ENCODE data around the gene SCGB1C1.

SCGB1C1 gene

GRCh38 chr11:203945-204586 is 11.2 kb downstream of the SCGB1C1 start:
- intact Hi-C loops (cut with DNase I), result no loop called here
- peak in 3 of 10 donors; percentile 5 to 29 (median 28) for DNase-seq

GRCh38 chr11:204587-205109 is 11.8 kb downstream of the SCGB1C1 start:
- intact Hi-C loops (cut with DNase I), result no loop called here
- DNase-seq, result peak in 2 of 10 donors; percentile 61 to 62

GRCh38 chr11:205221-206001 is 12.5 kb downstream of the SCGB1C1 start:
- intact Hi-C loops (cut with DNase I), result loop anchor here (2.0 kb wide), 1 partner anchor 31 kb away; the partner anchor contains the start of genes PSMD13 and SIRT3
- peak in 2 of 10 donors; percentile 48 to 64 for DNase-seq

- peak in 3 of 10 donors; percentile 4 to 33 (median 14) for DNase-seq
- intact Hi-C loops (cut with DNase I), result loop anchor here (2.0 kb wide), 1 partner anchor 31 kb away; the partner anchor contains the start of genes PSMD13 and SIRT3
Measured at GRCh38 chr11:206002-206384, 13.1 kb downstream of the SCGB1C1 start.

GRCh38 chr11:206526-207207 is 13.8 kb downstream of the SCGB1C1 start:
- intact Hi-C loops (cut with DNase I), result loop anchor here (2.0 kb wide), 1 partner anchor 30 kb away; the partner anchor contains the start of genes PSMD13 and SIRT3
- DNase-seq, result peak in 3 of 10 donors; percentile 15 to 79 (median 55)

- intact Hi-C loops (cut with DNase I), result loop anchor here (2.0 kb wide), 1 partner anchor 29 kb away; the partner anchor contains the start of genes PSMD13 and SIRT3
- DNase-seq, result peak; percentile 93 to 100 (median 98)
Measured at GRCh38 chr11:207208-207862, 14.5 kb downstream of the SCGB1C1 start, which contains the start of the genes BET1L and RIC8A. TSS of gene BET1L (minus strand) at chr11:207399. CDS start at chr11:207321, 78 bp downstream. TSS of gene RIC8A (plus strand) at chr11:207708. CDS start at chr11:208855, 1,147 bp downstream.

GRCh38 chr11:207863-208180 is 14.9 kb downstream of the SCGB1C1 start:
- DNase-seq, result peak in 1 of 10 donors; percentile 37
- intact Hi-C loops (cut with DNase I), result loop anchor here (2.0 kb wide), 1 partner anchor 29 kb away; the partner anchor contains the start of genes PSMD13 and SIRT3

GRCh38 chr11:208181-208916 is 15.5 kb downstream of the SCGB1C1 start:
- intact Hi-C loops (cut with DNase I), result no loop called here
- DNase-seq, result peak; percentile 54 to 96 (median 70)

- DNase-seq, result peak in 1 of 10 donors; percentile 87
- intact Hi-C loops (cut with DNase I), result no loop called here
Measured at GRCh38 chr11:208917-209260, 16.0 kb downstream of the SCGB1C1 start.

GRCh38 chr11:209275-210121 is 16.6 kb downstream of the SCGB1C1 start:
- DNase-seq, result peak in 2 of 10 donors; percentile 68 to 77
- intact Hi-C loops (cut with DNase I), result no loop called here

GRCh38 chr11:210122-210802 is 17.4 kb downstream of the SCGB1C1 start:
- intact Hi-C loops (cut with DNase I), result no loop called here
- peak in 2 of 10 donors; percentile 27 to 61 for DNase-seq

GRCh38 chr11:210803-211180 is 17.9 kb downstream of the SCGB1C1 start:
- intact Hi-C loops (cut with DNase I), result no loop called here
- DNase-seq, result peak in 2 of 10 donors; percentile 53 to 77

GRCh38 chr11:211295-211694 is 18.4 kb downstream of the SCGB1C1 start:
- intact Hi-C loops (cut with DNase I), result no loop called here
- peak in 2 of 10 donors; percentile 17 to 45 for DNase-seq

GRCh38 chr11:211741-212140 is 18.9 kb downstream of the SCGB1C1 start:
- intact Hi-C loops (cut with DNase I), result no loop called here
- peak in 1 of 10 donors; percentile 52 for DNase-seq

- peak in 2 of 10 donors; percentile 25 to 68 for DNase-seq
- intact Hi-C loops (cut with DNase I), result no loop called here
Measured at GRCh38 chr11:212150-213100, 19.5 kb downstream of the SCGB1C1 start.

GRCh38 chr11:213111-213510 is 20.2 kb downstream of the SCGB1C1 start:
- intact Hi-C loops (cut with DNase I), result no loop called here

GRCh38 chr11:214083-214482 is 21.2 kb downstream of the SCGB1C1 start:
- intact Hi-C loops (cut with DNase I), result no loop called here
- DNase-seq, result peak in 2 of 10 donors; percentile 50

More at GRCh38 chr11:213111-213510, 20.2 kb downstream of the SCGB1C1 start:
- DNase-seq, result peak in 2 of 10 donors; percentile 33 to 57

All from posterior cingulate gyrus (tissue), 11 donors.